CD4-positive, alpha-beta T cell (primary cell): Measurements from ENCODE around the gene CNR1. TPM values are rescaled to one million over a fixed set of nuclear protein-coding genes. Genes with fewer than 3 reads are reported as not detected.
"Not testable (repeated sequence)": the region's sequence is repeated elsewhere in the genome, so short reads cannot be mapped to it uniquely, and the experiment has no call there.

Experiments used
- ATAC-seq: fragments of 200-7000 bp; cut with Tn5 transposase; one replicate; pipeline ENCODE4 v1.10.0; 2022; ENCODE audit warnings: mild to moderate bottlenecking; ENCODE audit not compliant: poor library complexity
- CTCF ChIA-PET: fragments of 350-600 bp; sonication (Branson Sonifier 250); formaldehyde crosslinking; loops from one replicate; lab custom pipeline; 2021; ENCODE audit warnings: antibody characterized with exemption, inconsistent platforms; lab: Charles Lee
- POLR2A ChIA-PET: fragments of 350-600 bp; sonication (Branson Sonifier 250); formaldehyde crosslinking; loops from one replicate; lab custom pipeline; 2021; ENCODE audit warnings: antibody characterized with exemption, inconsistent platforms; lab: Charles Lee
- DNase-seq, 14 experiments: peaks; one replicate each; pipeline ENCODE4 v3.0.0-alpha.2; 2013 to 2020; ENCODE audit warnings: mixed read lengths in 2 of 14
- H3K27ac ChIP-seq, 2 donors: one replicate each; pipeline versions ENCODE4 v1.5.1 to v1.7.0; 2013; ENCODE audit warnings: low read length in 2 of 2, low read depth in 1 of 2, mild to moderate bottlenecking in 1 of 2
- H3K27me3 ChIP-seq, 2 experiments: 1 replicate in 1 of 2; 2 replicates in 1 of 2; pipeline versions ENCODE4 v1.6.1 to v1.7.0; 2013; ENCODE audit warnings: low read length in 2 of 2, control low read depth in 1 of 2, mild to moderate bottlenecking in 1 of 2, moderate library complexity in 1 of 2; ENCODE audit not compliant: insufficient read depth in 2 of 2, control insufficient read depth in 1 of 2
- H3K36me3 ChIP-seq: one replicate; pipeline ENCODE4 v1.6.1; 2013; ENCODE audit warnings: low read length, control low read depth; ENCODE audit not compliant: insufficient read depth
- H3K4me1 ChIP-seq: one replicate; pipeline ENCODE4 v1.6.1; 2013; ENCODE audit warnings: low read length, control low read depth; ENCODE audit not compliant: insufficient read depth
- H3K4me3 ChIP-seq: one replicate; pipeline ENCODE4 v1.5.1; 2013; ENCODE audit warnings: mild to moderate bottlenecking, low read length, moderate library complexity
- H3K9me3 ChIP-seq, 2 experiments: 1 replicate in 1 of 2; 2 replicates in 1 of 2; pipeline versions ENCODE4 v1.6.1 to v1.7.0; 2013; ENCODE audit warnings: low read length in 2 of 2, mild to moderate bottlenecking in 2 of 2, control low read depth in 1 of 2, moderate library complexity in 1 of 2; ENCODE audit not compliant: control insufficient read depth in 1 of 2, insufficient read depth in 1 of 2
- H3K27ac Mint-ChIP-seq: one replicate; pipeline ENCODE4 v1.8.0; 2020; ENCODE audit warnings: mixed read lengths
- H3K27me3 Mint-ChIP-seq: one replicate; pipeline ENCODE4 v1.8.0; 2021; ENCODE audit warnings: mixed read lengths
- H3K36me3 Mint-ChIP-seq: one replicate; pipeline ENCODE4 v1.8.0; 2021; ENCODE audit warnings: low read depth, mixed read lengths
- H3K4me1 Mint-ChIP-seq: one replicate; pipeline ENCODE4 v1.8.0; 2021; ENCODE audit warnings: low read depth, mixed read lengths
- H3K4me3 Mint-ChIP-seq: one replicate; pipeline ENCODE4 v1.8.0; 2020; ENCODE audit warnings: mild to moderate bottlenecking, mixed read lengths
- H3K9me3 Mint-ChIP-seq: one replicate; pipeline ENCODE4 v1.8.0; 2020; ENCODE audit warnings: mixed read lengths
- intact Hi-C, 2 experiments: fragments of 100-400 bp; cut with DNase I in 1 of 2; cut with micrococcal nuclease in 1 of 2; formaldehyde crosslinking; loops; one replicate each; pipeline versions ENCODE4 v1.15.1 to v1.9.0; 2023 to 2025; cut with DNase I, micrococcal nuclease
- total RNA-seq, 174 experiments: library from RNA in 2 of 174; stranded (reverse) in 2 of 174; gene quantifications; one replicate each; pipeline ENCODE4 v1.2.3 and lab custom pipeline; 2021 to 2026
- TF ChIP-seq, protein P1 (sequence below): fragments of 200-600 bp; IDR thresholded peaks from one replicate; pipeline ENCODE4 v1.8.0; 2022; ENCODE audit warnings: antibody characterized with exemption, mild to moderate bottlenecking

The CNR1 gene
- total RNA-seq, 2 experiments from 2014 or later = not detected

DNA sequence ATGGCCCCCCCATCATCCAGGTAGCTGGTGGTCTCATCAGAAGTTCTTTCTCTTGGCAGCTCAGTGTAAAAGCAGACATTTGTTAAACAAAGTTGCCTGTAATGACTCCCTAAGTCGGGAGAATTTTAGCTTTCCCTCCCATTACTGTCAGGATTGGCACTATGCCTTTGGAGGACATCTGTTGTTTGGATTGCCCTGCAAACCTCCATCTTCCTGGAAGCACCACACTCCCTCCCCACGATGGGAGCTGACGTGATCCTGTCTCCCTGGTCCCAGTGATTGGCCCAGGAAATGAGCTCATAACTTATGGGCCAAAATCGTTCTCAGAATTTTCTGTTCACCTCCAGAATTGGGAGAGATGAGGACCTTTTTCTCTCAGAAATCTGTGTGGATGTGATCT, 42.6 kb upstream of the CNR1 start:
- Histone ChIP-seq H3K27me3 (no peaks in the 10 kb centered on the region), H3K9me3 (peaks cover 0 to under 1% of the 10 kb centered on the region in 2 experiments), H3K4me3 (no peak overlapping the region), H3K4me1 (no peaks in the 10 kb centered on the region), H3K27ac (no peak overlapping the region), H3K36me3 (no peaks in the 10 kb centered on the region)
- peaks cover 10% of the 10 kb centered on the region for H3K27me3 Mint-ChIP-seq
- no peaks in the 10 kb centered on the region for H3K4me1 Mint-ChIP-seq
- CTCF ChIA-PET = interaction anchor here (1.6 kb wide), 1 partner anchor 39 kb away, joined by 3 read pairs; no protein-coding TSS in a partner anchor
- H3K27ac Mint-ChIP-seq = no peak overlapping the region
- ATAC-seq (no peak), DNase-seq (no peak)
- no peak overlapping the region for H3K4me3 Mint-ChIP-seq
- intact Hi-C loops = no loop called here
- TF ChIP-seq, protein P1, sequence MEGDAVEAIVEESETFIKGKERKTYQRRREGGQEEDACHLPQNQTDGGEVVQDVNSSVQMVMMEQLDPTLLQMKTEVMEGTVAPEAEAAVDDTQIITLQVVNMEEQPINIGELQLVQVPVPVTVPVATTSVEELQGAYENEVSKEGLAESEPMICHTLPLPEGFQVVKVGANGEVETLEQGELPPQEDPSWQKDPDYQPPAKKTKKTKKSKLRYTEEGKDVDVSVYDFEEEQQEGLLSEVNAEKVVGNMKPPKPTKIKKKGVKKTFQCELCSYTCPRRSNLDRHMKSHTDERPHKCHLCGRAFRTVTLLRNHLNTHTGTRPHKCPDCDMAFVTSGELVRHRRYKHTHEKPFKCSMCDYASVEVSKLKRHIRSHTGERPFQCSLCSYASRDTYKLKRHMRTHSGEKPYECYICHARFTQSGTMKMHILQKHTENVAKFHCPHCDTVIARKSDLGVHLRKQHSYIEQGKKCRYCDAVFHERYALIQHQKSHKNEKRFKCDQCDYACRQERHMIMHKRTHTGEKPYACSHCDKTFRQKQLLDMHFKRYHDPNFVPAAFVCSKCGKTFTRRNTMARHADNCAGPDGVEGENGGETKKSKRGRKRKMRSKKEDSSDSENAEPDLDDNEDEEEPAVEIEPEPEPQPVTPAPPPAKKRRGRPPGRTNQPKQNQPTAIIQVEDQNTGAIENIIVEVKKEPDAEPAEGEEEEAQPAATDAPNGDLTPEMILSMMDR = no peak
- POLR2A ChIA-PET = no interaction called here
- no peaks in the 10 kb centered on the region for H3K36me3 Mint-ChIP-seq
- peaks cover 10% of the 10 kb centered on the region for H3K9me3 Mint-ChIP-seq

DNA sequence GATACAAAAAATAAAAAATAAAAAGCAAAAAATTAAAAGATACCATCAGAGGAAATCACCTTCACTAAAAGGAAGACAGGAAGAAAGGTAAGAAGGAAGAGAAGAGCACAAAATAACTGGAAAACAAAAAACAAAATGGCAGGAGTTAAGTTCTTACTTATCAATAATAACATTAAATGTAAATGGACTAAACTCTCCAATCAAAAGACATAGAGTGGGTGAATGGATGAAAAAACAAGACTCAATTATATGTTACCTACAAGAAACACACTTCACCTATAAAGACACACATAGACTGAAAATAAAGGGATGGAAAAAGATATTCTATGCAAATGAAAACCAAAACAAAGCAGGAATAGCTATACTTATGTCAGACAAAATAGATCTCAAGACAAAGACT, 35.6 kb upstream of the CNR1 start:
- H3K4me1 Mint-ChIP-seq = not testable (repeated sequence)

DNA sequence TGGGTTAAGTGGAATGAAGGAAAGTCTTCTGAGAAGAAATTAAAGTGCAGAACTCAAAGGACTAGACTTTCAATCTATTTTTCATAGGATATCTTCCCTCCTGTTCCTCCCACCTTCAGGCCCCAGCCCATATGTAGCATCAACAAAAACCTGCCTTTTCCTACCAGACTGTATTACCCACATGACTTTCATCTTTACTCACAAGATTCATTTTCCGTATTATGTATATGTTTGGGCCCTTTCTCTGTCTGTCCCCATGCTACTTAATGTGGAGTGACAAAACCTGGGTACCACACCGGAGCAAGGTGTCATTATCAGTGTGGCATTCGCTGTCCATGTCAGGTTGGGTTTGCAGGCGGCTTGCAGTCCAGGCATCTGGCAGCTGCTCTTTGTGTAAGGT, 18.8 kb upstream of the CNR1 start:
- intact Hi-C loops = no loop called here
- H3K27me3 Mint-ChIP-seq = peaks cover 40% of the 10 kb centered on the region
- H3K4me1 ChIP-seq = no peaks in the 10 kb centered on the region

More for the DNA sequence above, 35.6 kb upstream of the CNR1 start:
- H3K27ac ChIP-seq, H3K36me3 ChIP-seq, H3K4me1 ChIP-seq, H3K9me3 ChIP-seq, H3K27me3 ChIP-seq, H3K27me3 Mint-ChIP-seq, intact Hi-C loops, ATAC-seq, POLR2A ChIA-PET, H3K27ac Mint-ChIP-seq, H3K4me3 ChIP-seq, DNase-seq, H3K4me3 Mint-ChIP-seq, CTCF ChIA-PET, H3K36me3 Mint-ChIP-seq: not testable (repeated sequence)
- peaks cover 19% of the 10 kb centered on the region for H3K9me3 Mint-ChIP-seq

More for the DNA sequence above, 18.8 kb upstream of the CNR1 start:
- H3K36me3 ChIP-seq = no peaks in the 10 kb centered on the region
- no peak overlapping the region for H3K4me3 Mint-ChIP-seq
- H3K27me3 ChIP-seq = peaks cover 0 to 8% of the 10 kb centered on the region in 2 experiments
- no peak for ATAC-seq
- ChIA-PET CTCF (no interaction called here), POLR2A (no interaction called here)
- H3K27ac Mint-ChIP-seq = no peak overlapping the region
- peaks cover 6% of the 10 kb centered on the region for H3K9me3 Mint-ChIP-seq
- peaks cover 0 to under 1% of the 10 kb centered on the region in 2 experiments for H3K9me3 ChIP-seq
- no peak for DNase-seq
- TF ChIP-seq, protein P1 = no peak
- no peaks in the 10 kb centered on the region for H3K4me1 Mint-ChIP-seq
- no peaks in the 10 kb centered on the region for H3K36me3 Mint-ChIP-seq
- H3K27ac ChIP-seq = no peak overlapping the region
- no peak overlapping the region for H3K4me3 ChIP-seq
